ENCODE measurements around the gene BNC1. TPM values are rescaled to one million over a fixed set of nuclear protein-coding genes. Genes with fewer than 3 reads are reported as not detected.
"Not testable (repeated sequence)": the region's sequence is repeated elsewhere in the genome, so short reads cannot be mapped to it uniquely, and the experiment has no call there.

The BNC1 gene
- total RNA-seq, 1 donor from 2014 or later = 1.1 TPM

- H3K36me3 Mint-ChIP-seq (ENCODE audit: unreplicated experiment) = no peaks in the 10 kb centered on the region
- H3K4me1 Mint-ChIP-seq (ENCODE audit: low read depth, unreplicated experiment) = peaks cover 6% of the 10 kb centered on the region
- no peak overlapping the region for H3K4me3 Mint-ChIP-seq (ENCODE audit: unreplicated experiment)
- peaks cover 3% of the 10 kb centered on the region for H3K27me3 Mint-ChIP-seq (ENCODE audit: unreplicated experiment)
- H3K27ac Mint-ChIP-seq (ENCODE audit: unreplicated experiment) = no peak overlapping the region
- H3K9me3 Mint-ChIP-seq (ENCODE audit: unreplicated experiment) = peaks cover 1% of the 10 kb centered on the region
- TF ChIP-seq CTCF (IDR thresholded peaks at IDR 0.05; ENCODE audit: partially characterized antibody, unreplicated experiment) = no peak
- no peak for DNase-seq
Measured at GRCh38 chr15:83276661-83277060, 7.8 kb downstream of the BNC1 start.

GRCh38 chr15:83275412-83275811, 9.1 kb downstream of the BNC1 start:
- no peak for TF ChIP-seq CTCF (IDR thresholded peaks at IDR 0.05; ENCODE audit: partially characterized antibody, unreplicated experiment)
- H3K9me3 Mint-ChIP-seq (ENCODE audit: unreplicated experiment) = peaks cover 1% of the 10 kb centered on the region
- no peaks in the 10 kb centered on the region for H3K4me1 Mint-ChIP-seq (ENCODE audit: low read depth, unreplicated experiment)
- no peak overlapping the region for H3K4me3 Mint-ChIP-seq (ENCODE audit: unreplicated experiment)
- no peaks in the 10 kb centered on the region for H3K27me3 Mint-ChIP-seq (ENCODE audit: unreplicated experiment)
- H3K27ac Mint-ChIP-seq (ENCODE audit: unreplicated experiment) = no peak overlapping the region
- no peak for DNase-seq
- H3K36me3 Mint-ChIP-seq (ENCODE audit: unreplicated experiment) = no peaks in the 10 kb centered on the region

- Mint-ChIP-seq H3K27ac (ENCODE audit: unreplicated experiment) (no peak overlapping the region), H3K4me1 (ENCODE audit: low read depth, unreplicated experiment) (no peaks in the 10 kb centered on the region), H3K27me3 (ENCODE audit: unreplicated experiment) (peaks cover 2% of the 10 kb centered on the region), H3K9me3 (ENCODE audit: unreplicated experiment) (no peaks in the 10 kb centered on the region), H3K36me3 (ENCODE audit: unreplicated experiment) (no peaks in the 10 kb centered on the region), H3K4me3 (ENCODE audit: unreplicated experiment) (no peak overlapping the region)
- TF ChIP-seq CTCF (IDR thresholded peaks at IDR 0.05; ENCODE audit: partially characterized antibody, unreplicated experiment) = no peak
- no peak for DNase-seq
Measured at GRCh38 chr15:83270176-83270575, 14.3 kb downstream of the BNC1 start.

GRCh38 chr15:83268147-83268546, 16.3 kb downstream of the BNC1 start:
- no peak for DNase-seq
- H3K9me3 Mint-ChIP-seq (ENCODE audit: unreplicated experiment) = no peaks in the 10 kb centered on the region
- no peak for TF ChIP-seq CTCF (IDR thresholded peaks at IDR 0.05; ENCODE audit: partially characterized antibody, unreplicated experiment)
- H3K36me3 Mint-ChIP-seq (ENCODE audit: unreplicated experiment) = no peaks in the 10 kb centered on the region
- H3K4me1 Mint-ChIP-seq (ENCODE audit: low read depth, unreplicated experiment) = no peaks in the 10 kb centered on the region
- H3K27me3 Mint-ChIP-seq (ENCODE audit: unreplicated experiment) = peaks cover 2% of the 10 kb centered on the region
- no peak overlapping the region for H3K4me3 Mint-ChIP-seq (ENCODE audit: unreplicated experiment)
- no peak overlapping the region for H3K27ac Mint-ChIP-seq (ENCODE audit: unreplicated experiment)

- no peaks in the 10 kb centered on the region for H3K4me1 Mint-ChIP-seq (ENCODE audit: low read depth, unreplicated experiment)
- TF ChIP-seq CTCF (IDR thresholded peaks at IDR 0.05; ENCODE audit: partially characterized antibody, unreplicated experiment) = no peak
- no peaks in the 10 kb centered on the region for H3K27me3 Mint-ChIP-seq (ENCODE audit: unreplicated experiment)
- no peak for DNase-seq
- no peaks in the 10 kb centered on the region for H3K9me3 Mint-ChIP-seq (ENCODE audit: unreplicated experiment)
- no peaks in the 10 kb centered on the region for H3K36me3 Mint-ChIP-seq (ENCODE audit: unreplicated experiment)
- no peak overlapping the region for H3K27ac Mint-ChIP-seq (ENCODE audit: unreplicated experiment)
- H3K4me3 Mint-ChIP-seq (ENCODE audit: unreplicated experiment) = no peak overlapping the region
Measured at GRCh38 chr15:83262594-83263315, 21.7 kb downstream of the BNC1 start.

GRCh38 chr15:83262181-83262580, 22.3 kb downstream of the BNC1 start:
- H3K27ac Mint-ChIP-seq (ENCODE audit: unreplicated experiment); H3K9me3 Mint-ChIP-seq (ENCODE audit: unreplicated experiment); DNase-seq; H3K4me1 Mint-ChIP-seq (ENCODE audit: low read depth, unreplicated experiment); H3K27me3 Mint-ChIP-seq (ENCODE audit: unreplicated experiment); H3K36me3 Mint-ChIP-seq (ENCODE audit: unreplicated experiment); H3K4me3 Mint-ChIP-seq (ENCODE audit: unreplicated experiment): not testable (repeated sequence)

Measured in glutamatergic neuron (in vitro differentiated cells).